ENCODE data around the gene SYT3.

The SYT3 gene

GRCh38 chr19:50667759-50668231, 28.1 kb upstream of the SYT3 start:
- Histone ChIP-seq H3K9me3 (ENCODE audit: control insufficient read depth, insufficient read depth, low read depth, low read length) (no peaks in the 10 kb centered on the region), H3K36me3 (ENCODE audit: control insufficient read depth in 2 of 2, insufficient read depth in 1 of 2, low read length in 2 of 2) (no peaks in the 10 kb centered on the region), H3K4me1 (ENCODE audit: control insufficient read depth, insufficient read depth, low read length) (no peaks in the 10 kb centered on the region), H3K4me3 (ENCODE audit: low read depth, low read length) (no peak overlapping the region), H3K27ac (ENCODE audit: extremely low read depth, low read depth, low read length) (no peak overlapping the region)
- POLR2A ChIA-PET, result no interaction called here
- CTCF ChIA-PET, result no interaction called here
- peak; percentile 29 for TF ChIP-seq ZBTB26 (tag by site-specific recombination; optimal IDR thresholded peaks at IDR 0.05)
- TF ChIP-seq ZNF169 (tag by site-specific recombination; IDR thresholded peaks at IDR 0.05), result no peak
- TF ChIP-seq ZFHX2 (tag by site-specific recombination; conservative IDR thresholded peaks at IDR 0.05), result peak; percentile 64

GRCh38 chr19:50667177-50667758, 27.6 kb upstream of the SYT3 start:
- H3K9me3 ChIP-seq (ENCODE audit: control insufficient read depth, insufficient read depth, low read depth, low read length), result no peaks in the 10 kb centered on the region
- no peaks in the 10 kb centered on the region for H3K36me3 ChIP-seq (ENCODE audit: control insufficient read depth in 2 of 2, insufficient read depth in 1 of 2, low read length in 2 of 2)
- H3K4me1 ChIP-seq (ENCODE audit: control insufficient read depth, insufficient read depth, low read length), result no peaks in the 10 kb centered on the region
- TF ChIP-seq ZNF175 (tag by site-specific recombination; IDR thresholded peaks at IDR 0.05), result no peak
- TF ChIP-seq ZNF530 (tag by site-specific recombination; IDR thresholded peaks at IDR 0.05; ENCODE audit: low read depth), result no peak
- no peak for TF ChIP-seq PRDM6 (tag by site-specific recombination; IDR thresholded peaks at IDR 0.05)
- TF ChIP-seq ZBTB1 (tag by site-specific recombination; IDR thresholded peaks at IDR 0.05), result no peak
- TF ChIP-seq ZBTB44 (tag by site-specific recombination; IDR thresholded peaks at IDR 0.05), result no peak
- TF ChIP-seq GLIS1 (tag by site-specific recombination; IDR thresholded peaks at IDR 0.05), result no peak
- no peak for TF ChIP-seq ZNF311 (tag by site-specific recombination; IDR thresholded peaks at IDR 0.05; ENCODE audit: borderline replicate concordance)
- no peak for TF ChIP-seq SCRT1 (tag by site-specific recombination; IDR thresholded peaks at IDR 0.05; ENCODE audit: borderline replicate concordance)
- no peak for TF ChIP-seq ZSCAN16 (tag by site-specific recombination; IDR thresholded peaks at IDR 0.05)
- H3K27ac ChIP-seq (ENCODE audit: extremely low read depth, low read depth, low read length), result no peak overlapping the region
- no peak overlapping the region for H3K4me3 ChIP-seq (ENCODE audit: low read depth, low read length)
- ChIA-PET CTCF (no interaction called here), POLR2A (no interaction called here)

- ChIA-PET POLR2A (interaction anchor here (0.6 kb wide), 1 partner anchor 111 kb away, joined by 3 read pairs; no protein-coding TSS in a partner anchor), CTCF (no interaction called here)
- Histone ChIP-seq H3K9me3 (ENCODE audit: control insufficient read depth, insufficient read depth, low read depth, low read length) (no peaks in the 10 kb centered on the region), H3K4me3 (ENCODE audit: low read depth, low read length) (no peak overlapping the region), H3K27ac (ENCODE audit: extremely low read depth, low read depth, low read length) (no peak overlapping the region), H3K4me1 (ENCODE audit: control insufficient read depth, insufficient read depth, low read length) (no peaks in the 10 kb centered on the region), H3K36me3 (ENCODE audit: control insufficient read depth in 2 of 2, insufficient read depth in 1 of 2, low read length in 2 of 2) (no peaks in the 10 kb centered on the region)
- TF ChIP-seq ZNF23 (tag by site-specific recombination; IDR thresholded peaks at IDR 0.05; ENCODE audit: borderline replicate concordance) (no peak), GLIS2 (tag by site-specific recombination; IDR thresholded peaks at IDR 0.05) (0 out of 2 replicates have a peak, but pooled peaks have one; percentile 7), ZNF10 (tag by site-specific recombination; IDR thresholded peaks at IDR 0.05) (no peak)
Measured at GRCh38 chr19:50666346-50667176, 26.9 kb upstream of the SYT3 start.

Data from HEK293 (cell line).